Testis (tissue), 3 donors: ENCODE results near the gene PBX4. TPM values are rescaled to one million over a fixed set of nuclear protein-coding genes. Genes with fewer than 3 reads are reported as not detected.

Experiments used
- DNase-seq: peaks from one replicate; pipeline ENCODE4 v3.0.0-alpha.2; 2019
- H3K27ac ChIP-seq, 2 donors: fragments of 200-600 bp; sonication (generic); one replicate each; pipeline ENCODE4 v1.5.1; 2019
- H3K27me3 ChIP-seq: fragments of 200-600 bp; sonication (generic); one replicate; pipeline ENCODE4 v1.5.1; 2019
- H3K36me3 ChIP-seq: fragments of 200-600 bp; sonication (generic); one replicate; pipeline ENCODE4 v1.5.1; 2017; ENCODE audit warnings: low read depth; ENCODE audit errors: missing control alignments
- H3K4me1 ChIP-seq: fragments of 200-600 bp; sonication (generic); one replicate; pipeline ENCODE4 v1.5.1; 2019
- H3K4me3 ChIP-seq, 2 donors: fragments of 200-600 bp; sonication (generic); one replicate each; pipeline ENCODE4 v1.5.1; 2017 to 2019
- H3K9me3 ChIP-seq: fragments of 200-600 bp; sonication (generic); one replicate; pipeline ENCODE4 v1.5.1; 2017
- POLR2A ChIP-seq: fragments of 450-650 bp; IDR thresholded peaks from one replicate; pipeline ENCODE4 v1.6.1; 2017; ENCODE audit warnings: antibody characterized with exemption, mild to moderate bottlenecking, moderate library complexity
- WGBS, 2 donors: methylation state at CpG; one replicate each; pipeline ENCODE4 v1.1.5; 2018; 5-methylcytosine and 5-hydroxymethylcytosine counted together
- intact Hi-C: fragments of 100-400 bp; cut with DNase I; formaldehyde crosslinking; loops from one replicate; pipeline ENCODE4 v1.15.1; 2023; ENCODE audit warnings: low total_unique reads
- polyA plus RNA-seq: library from polyadenylated mRNA; stranded (reverse); fragments of 350-450 nt; fragmentation: Illumina TruSeq; extraction: RNeasy Lipid Tissue Mini Kit (QIAGEN cat#74804); gene quantifications from one replicate; pipeline ENCODE4 v1.2.3, GENCODE V29; 2014; ENCODE audit warnings: low read depth, low replicate concordance; ENCODE audit not compliant: insufficient read depth
- total RNA-seq, 2 donors: library from RNA; depleted of rRNA; stranded (reverse); fragments of >200 nt; gene quantifications; one replicate each; pipeline ENCODE4 v1.2.3, GENCODE V29; 2016
- TF ChIP-seq, protein P1 (sequence below), 3 experiments: fragments of 450-650 bp in 2 of 3; fragments of 200-600 bp in 1 of 3; sonication (generic) in 1 of 3; IDR thresholded peaks; one replicate each; pipeline ENCODE4 v1.5.1; 2016 to 2019; ENCODE audit warnings: antibody characterized with exemption in 3 of 3, mild to moderate bottlenecking in 2 of 3, moderate library complexity in 1 of 3

The PBX4 gene
- total and polyA plus RNA-seq, 3 donors from 2014 or later = 16.2 to 28.3 (median 18.0) TPM

GRCh38 chr19:19532806-19533701 lies 85.4 kb downstream of the PBX4 start:
- intact Hi-C loops = loop anchor here (5.0 kb wide), 1 partner anchor 114 kb away; no protein-coding TSS in a partner anchor

GRCh38 chr19:19531951-19532805 lies 86.3 kb downstream of the PBX4 start:
- Histone ChIP-seq H3K36me3 (no peaks in the 10 kb centered on the region), H3K27me3 (no peaks in the 10 kb centered on the region), H3K4me3 (no peak overlapping the region), H3K27ac (no peak overlapping the region), H3K4me1 (peaks cover 10% of the 10 kb centered on the region), H3K9me3 (no peaks in the 10 kb centered on the region)
- DNase-seq = peak; percentile 90
- intact Hi-C loops = loop anchor here (5.0 kb wide), 1 partner anchor 115 kb away; no protein-coding TSS in a partner anchor
- WGBS, 2 donors = 32 to 51% methylated on average over 18 to 48 of the region's 48 CpGs
- no peak for TF ChIP-seq POLR2A
- TF ChIP-seq, protein P1, sequence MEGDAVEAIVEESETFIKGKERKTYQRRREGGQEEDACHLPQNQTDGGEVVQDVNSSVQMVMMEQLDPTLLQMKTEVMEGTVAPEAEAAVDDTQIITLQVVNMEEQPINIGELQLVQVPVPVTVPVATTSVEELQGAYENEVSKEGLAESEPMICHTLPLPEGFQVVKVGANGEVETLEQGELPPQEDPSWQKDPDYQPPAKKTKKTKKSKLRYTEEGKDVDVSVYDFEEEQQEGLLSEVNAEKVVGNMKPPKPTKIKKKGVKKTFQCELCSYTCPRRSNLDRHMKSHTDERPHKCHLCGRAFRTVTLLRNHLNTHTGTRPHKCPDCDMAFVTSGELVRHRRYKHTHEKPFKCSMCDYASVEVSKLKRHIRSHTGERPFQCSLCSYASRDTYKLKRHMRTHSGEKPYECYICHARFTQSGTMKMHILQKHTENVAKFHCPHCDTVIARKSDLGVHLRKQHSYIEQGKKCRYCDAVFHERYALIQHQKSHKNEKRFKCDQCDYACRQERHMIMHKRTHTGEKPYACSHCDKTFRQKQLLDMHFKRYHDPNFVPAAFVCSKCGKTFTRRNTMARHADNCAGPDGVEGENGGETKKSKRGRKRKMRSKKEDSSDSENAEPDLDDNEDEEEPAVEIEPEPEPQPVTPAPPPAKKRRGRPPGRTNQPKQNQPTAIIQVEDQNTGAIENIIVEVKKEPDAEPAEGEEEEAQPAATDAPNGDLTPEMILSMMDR (IDR thresholded peaks at IDR 0.05) = peak; percentile 84 to 97 (median 89)

More at GRCh38 chr19:19532806-19533701, 85.4 kb downstream of the PBX4 start:
- Histone ChIP-seq H3K4me3 (no peak overlapping the region), H3K9me3 (no peaks in the 10 kb centered on the region), H3K4me1 (peaks cover 13% of the 10 kb centered on the region), H3K36me3 (no peaks in the 10 kb centered on the region), H3K27me3 (no peaks in the 10 kb centered on the region), H3K27ac (no peak overlapping the region)
- WGBS, 2 donors = 73 to 81% methylated on average over 12 to 14 of the region's 14 CpGs
- DNase-seq = no peak
- TF ChIP-seq POLR2A = no peak
- TF ChIP-seq, protein P1 (IDR thresholded peaks at IDR 0.05) = no peak

- TF ChIP-seq, protein P1 (IDR thresholded peaks at IDR 0.05) = no peak
- TF ChIP-seq POLR2A = no peak
- 83 to 84% methylated on average over 4 of the region's 4 CpGs for WGBS, 2 donors
- peaks cover 15% of the 10 kb centered on the region for H3K4me1 ChIP-seq
- H3K27me3 ChIP-seq = no peaks in the 10 kb centered on the region
- DNase-seq = no peak
- intact Hi-C loops = loop anchor here (5.0 kb wide), 1 partner anchor 116 kb away; no protein-coding TSS in a partner anchor
- no peak overlapping the region for H3K4me3 ChIP-seq
- no peaks in the 10 kb centered on the region for H3K36me3 ChIP-seq
- no peak overlapping the region for H3K27ac ChIP-seq
- no peaks in the 10 kb centered on the region for H3K9me3 ChIP-seq
Observed at GRCh38 chr19:19530889-19531288, 87.6 kb downstream of the PBX4 start.

GRCh38 chr19:19530423-19530804 lies 88.1 kb downstream of the PBX4 start:
- WGBS, 2 donors = 62% methylated on average over 9 of the region's 9 CpGs
- H3K27me3 ChIP-seq = no peaks in the 10 kb centered on the region
- no peak overlapping the region for H3K4me3 ChIP-seq
- no peak overlapping the region for H3K27ac ChIP-seq
- DNase-seq = no peak
- no peaks in the 10 kb centered on the region for H3K9me3 ChIP-seq
- TF ChIP-seq, protein P1 (IDR thresholded peaks at IDR 0.05) = no peak
- no peak for TF ChIP-seq POLR2A
- intact Hi-C loops = loop anchor here (5.0 kb wide), 1 partner anchor 117 kb away; no protein-coding TSS in a partner anchor
- no peaks in the 10 kb centered on the region for H3K36me3 ChIP-seq
- peaks cover 18% of the 10 kb centered on the region for H3K4me1 ChIP-seq
